HCT116 (cell line): ENCODE measurements around the gene MEX3B. TPM values are rescaled to one million over a fixed set of nuclear protein-coding genes. Genes with fewer than 3 reads are reported as not detected.

Experiments
- ATAC-seq: fragments of 200-7000 bp; cut with Tn5 transposase; 2 replicates; pipeline ENCODE4 v1.9.1; 2020; ENCODE audit warnings: mild to moderate bottlenecking, moderate library complexity
- BruUV-seq: library from RNA; stranded (reverse); fragments of 400-500 nt; replicated peaks from 2 replicates; lab custom pipeline; 2021; lab: Mats Ljungman, UMichigan
- CTCF ChIA-PET: fragments of 300-600 bp; sonication (Branson Sonifier 250); formaldehyde crosslinking; loops from one replicate; lab custom pipeline; 2021; ENCODE audit warnings: antibody characterized with exemption; lab: Charles Lee
- POLR2A ChIA-PET: fragments of 300-600, 350-600 bp; sonication (Branson Sonifier 250); formaldehyde crosslinking; loops from one replicate; lab custom pipeline; 2021; ENCODE audit warnings: antibody characterized with exemption; lab: Charles Lee
- RAD21 ChIA-PET, 2 experiments: fragments of 300-600 bp; sonication (Branson Sonifier 250); formaldehyde crosslinking; loops; one replicate each; lab custom pipeline; 2023; ENCODE audit warnings: low total read pairs in 2 of 2; ENCODE audit not compliant: uncharacterized antibody in 2 of 2, unreplicated experiment in 2 of 2, low non-redundant PET in 1 of 2; lab: Charles Lee
- DNase-seq: peaks from one replicate; pipeline ENCODE4 v3.0.0-alpha.2; 2010; ENCODE audit warnings: low read depth, low spot score
- H2AFZ ChIP-seq: fragments of 200-600 bp; shearing (Covaris generic), sonication (generic); 2 replicates; pipeline ENCODE4 v1.6.1; 2017; ENCODE audit warnings: low read depth, mixed run types, mixed read lengths, antibody characterized with exemption, low read length; ENCODE audit not compliant: poor library complexity, severe bottlenecking
- H3K27ac ChIP-seq: 2 replicates; pipeline ENCODE4 v1.5.1; 2012; ENCODE audit warnings: low read depth, low read length
- H3K27me3 ChIP-seq: fragments of 200-600 bp; sonication (generic); 2 replicates; pipeline ENCODE4 v1.6.1; 2016; ENCODE audit warnings: mixed run types, low read length, mixed read lengths; ENCODE audit not compliant: insufficient read depth
- H3K36me3 ChIP-seq, 2 experiments: fragments of 200-500 bp in 1 of 2; fragments of 200-600 bp in 1 of 2; sonication (Bioruptor generic) in 1 of 2; sonication (generic) in 1 of 2; 2 replicates each; pipeline versions ENCODE4 v1.5.1 to v1.6.1; 2014 to 2016; ENCODE audit warnings: low read length in 2 of 2, inconsistent platforms in 1 of 2, mixed read lengths in 1 of 2, mixed run types in 1 of 2; ENCODE audit not compliant: insufficient read depth in 2 of 2, control insufficient read depth in 1 of 2
- H3K4me1 ChIP-seq, 2 experiments: fragments of 200-600 bp in 1 of 2; sonication (generic) in 1 of 2; 2 replicates each; pipeline versions ENCODE4 v1.5.1 to v1.6.1; 2012 to 2017; ENCODE audit warnings: low read length in 2 of 2, inconsistent platforms in 1 of 2, mild to moderate bottlenecking in 1 of 2, mixed read lengths in 1 of 2, mixed run types in 1 of 2, moderate library complexity in 1 of 2; ENCODE audit not compliant: insufficient read depth in 2 of 2, control insufficient read depth in 1 of 2
- H3K4me2 ChIP-seq: fragments of 200-600 bp; sonication (generic); 2 replicates; pipeline ENCODE4 v1.6.1; 2017; ENCODE audit warnings: mixed run types, low read length, mixed read lengths
- H3K4me3 ChIP-seq, 2 experiments: fragments of 200-600 bp in 1 of 2; sonication (generic) in 1 of 2; replicated peaks in 1 of 2; 2 replicates each; pipeline ENCODE4 v1.5.1; 2011 to 2016; ENCODE audit warnings: low read length in 2 of 2, control low read depth in 1 of 2, low read depth in 1 of 2, mild to moderate bottlenecking in 1 of 2, mixed read lengths in 1 of 2, mixed run types in 1 of 2
- H3K79me2 ChIP-seq: fragments of 200-600 bp; sonication (generic); 2 replicates; pipeline ENCODE4 v1.6.1; 2017; ENCODE audit warnings: mild to moderate bottlenecking, mixed run types, low read length, moderate library complexity, mixed read lengths; ENCODE audit not compliant: insufficient read depth
- H3K9ac ChIP-seq: fragments of 200-600 bp; sonication (generic); 2 replicates; pipeline ENCODE4 v1.6.1; 2016; ENCODE audit warnings: low read length, mixed read lengths
- H3K9me2 ChIP-seq: fragments of 200-600 bp; sonication (generic), shearing (Covaris generic); 2 replicates; pipeline ENCODE4 v1.6.1; 2017; ENCODE audit warnings: mixed run types, mild to moderate bottlenecking, moderate library complexity; ENCODE audit not compliant: insufficient read depth
- H3K9me3 ChIP-seq, 2 experiments: fragments of 200-500 bp in 1 of 2; fragments of 200-600 bp in 1 of 2; sonication (Bioruptor generic) in 1 of 2; sonication (generic) in 1 of 2; 2 replicates each; pipeline ENCODE4 v1.6.1; 2014 to 2017; ENCODE audit warnings: low read length in 2 of 2, mixed read lengths in 2 of 2, inconsistent platforms in 1 of 2, low read depth in 1 of 2, mild to moderate bottlenecking in 1 of 2, mixed run types in 1 of 2, moderate library complexity in 1 of 2; ENCODE audit not compliant: control insufficient read depth in 1 of 2, insufficient read depth in 1 of 2
- H4K20me1 ChIP-seq: fragments of 200-600 bp; sonication (generic), shearing (Covaris generic); 2 replicates; pipeline ENCODE4 v1.6.1; 2017; ENCODE audit warnings: mixed run types, mild to moderate bottlenecking, moderate library complexity; ENCODE audit not compliant: insufficient read depth
- ATF3 ChIP-seq: IDR thresholded peaks from 2 replicates; pipeline ENCODE4 v1.6.1; 2012
- CTCF ChIP-seq, 3 experiments: fragments of 200-600 bp in 1 of 3; sonication (generic) in 1 of 3; IDR thresholded peaks in 2 of 3; conservative IDR thresholded peaks in 1 of 3; 2 replicates each; pipeline ENCODE4 v1.5.1; 2012 to 2017; ENCODE audit warnings: low read depth in 2 of 3, low read length in 2 of 3, antibody characterized with exemption in 1 of 3, borderline replicate concordance in 1 of 3, control low read depth in 1 of 3, mild to moderate bottlenecking in 1 of 3, mixed read lengths in 1 of 3, mixed run types in 1 of 3, moderate library complexity in 1 of 3; ENCODE audit not compliant: insufficient read depth in 1 of 3
- EGR1 ChIP-seq: IDR thresholded peaks from 2 replicates; pipeline ENCODE4 v1.6.1; 2012; ENCODE audit warnings: low read depth
- ELF1 ChIP-seq: IDR thresholded peaks from 2 replicates; pipeline ENCODE4 v1.6.1; 2012; ENCODE audit warnings: low read depth, borderline replicate concordance
- EZH2 ChIP-seq: fragments of 200-600 bp; sonication (generic); IDR thresholded peaks from 2 replicates; pipeline ENCODE4 v1.6.1; 2017; ENCODE audit warnings: antibody characterized with exemption, mixed run types
- EZH2phosphoT487 ChIP-seq: fragments of 200-600 bp; IDR thresholded peaks from 2 replicates; pipeline ENCODE4 v1.6.1; 2018; ENCODE audit warnings: antibody characterized with exemption, borderline replicate concordance
- JUND ChIP-seq: IDR thresholded peaks from 2 replicates; pipeline ENCODE4 v1.6.1; 2012
- POLR2A ChIP-seq: IDR thresholded peaks from 2 replicates; pipeline ENCODE4 v1.7.0; 2011; ENCODE audit warnings: borderline replicate concordance; ENCODE audit not compliant: insufficient read depth, insufficient read length; ENCODE audit errors: extremely low read depth
- RAD21 ChIP-seq: IDR thresholded peaks from 2 replicates; pipeline ENCODE4 v1.6.1; 2012; ENCODE audit warnings: low read depth, mild to moderate bottlenecking
- SP1 ChIP-seq: IDR thresholded peaks from 2 replicates; pipeline ENCODE4 v1.6.1; 2012; ENCODE audit warnings: low read depth
- TCF7L2 ChIP-seq: IDR thresholded peaks from 2 replicates; pipeline ENCODE4 v1.7.0; 2011; ENCODE audit warnings: borderline replicate concordance, inconsistent platforms; ENCODE audit not compliant: insufficient read depth, insufficient read length; ENCODE audit errors: extremely low read depth
- YY1 ChIP-seq: IDR thresholded peaks from 2 replicates; pipeline ENCODE4 v1.6.1; 2011; ENCODE audit warnings: low read length, low read depth, moderate library complexity, mild to moderate bottlenecking; ENCODE audit not compliant: insufficient replicate concordance; ENCODE audit errors: extremely low read depth
- ZFX ChIP-seq: fragments of 450-650 bp; IDR thresholded peaks from 2 replicates; pipeline ENCODE4 v1.6.1; 2017
- ZNF274 ChIP-seq: fragments of 200-500 bp; sonication (Bioruptor generic); IDR thresholded peaks from 2 replicates; pipeline ENCODE4 v1.6.1; 2014; ENCODE audit warnings: mild to moderate bottlenecking, low read depth, low read length, inconsistent platforms
- intact Hi-C: fragments of 100-400 bp; cut with micrococcal nuclease; formaldehyde crosslinking; loops from 2 replicates; pipeline ENCODE4 v1.10.0; 2022
- total RNA-seq: library from RNA; stranded (reverse); gene quantifications from one replicate; pipeline ENCODE4 v1.2.1, GENCODE V29; 2021; ENCODE audit not compliant: unreplicated experiment

MEX3B gene
- total RNA-seq, 1 experiment from 2014 or later = 1.9 TPM

- no peak overlapping the region for H3K4me3 ChIP-seq
- peaks cover 3 to 7% of the 10 kb centered on the region in 2 experiments; a peak in 2 of 4 replicates for H3K4me1 ChIP-seq
- DNase-seq (no peak), ATAC-seq (no peak)
- CTCF ChIA-PET = no interaction called here
- TF ChIP-seq ZNF274 (no peak), TCF7L2 (no peak), ZFX (no peak), YY1 (no peak), RAD21 (no peak), EZH2phosphoT487 (no peak), CTCF (IDR thresholded peaks at IDR 0.05 in 2 of 3, conservative IDR thresholded peaks at IDR 0.05 in 1 of 3; ENCODE audit: borderline replicate concordance in 1 of 3, insufficient read depth in 1 of 3, low read depth in 2 of 3, low read length in 2 of 3) (no peak), ATF3 (no peak), ELF1 (no peak), EZH2 (no peak), POLR2A (no peak), SP1 (no peak), EGR1 (no peak), JUND (no peak)
- H3K9me2 ChIP-seq = no peaks in the 10 kb centered on the region
- H3K27ac ChIP-seq = no peak overlapping the region
- no peak overlapping the region for H3K9ac ChIP-seq
- no TSS peak for BruUV-seq
- no peaks in the 10 kb centered on the region for H3K79me2 ChIP-seq
- RAD21 ChIA-PET = no interaction called here
- intact Hi-C loops = no loop called here
- H3K36me3 ChIP-seq = no peaks in the 10 kb centered on the region
- no peak overlapping the region for H3K4me2 ChIP-seq
- no peak overlapping the region for H2AFZ ChIP-seq
- H3K9me3 ChIP-seq = no peaks in the 10 kb centered on the region
- POLR2A ChIA-PET = no interaction called here
- H3K27me3 ChIP-seq = peaks cover 5% of the 10 kb centered on the region
- H4K20me1 ChIP-seq = no peaks in the 10 kb centered on the region
Observed at GRCh38 chr15:82020625-82021394, 25.0 kb downstream of the MEX3B start.
